IPS-18a (cell line): ENCODE measurements around the gene UBE2J2.

Source experiments
- H3K27ac ChIP-seq: one replicate; pipeline ENCODE4 v1.5.1; 2013; ENCODE audit warnings: low read length
- H3K27me3 ChIP-seq: one replicate; pipeline ENCODE4 v1.6.1; 2013; ENCODE audit warnings: mild to moderate bottlenecking, low read length; ENCODE audit not compliant: control insufficient read depth, insufficient read depth
- H3K36me3 ChIP-seq: one replicate; pipeline ENCODE4 v1.6.1; 2013; ENCODE audit warnings: low read depth, low read length; ENCODE audit not compliant: control insufficient read depth
- H3K4me1 ChIP-seq: one replicate; pipeline ENCODE4 v1.6.1; 2013; ENCODE audit warnings: low read depth, low read length; ENCODE audit not compliant: control insufficient read depth
- H3K4me3 ChIP-seq: one replicate; pipeline ENCODE4 v1.5.1; 2013; ENCODE audit warnings: low read length
- H3K9ac ChIP-seq: one replicate; pipeline ENCODE4 v1.6.1; 2013; ENCODE audit warnings: mild to moderate bottlenecking, low read length, moderate library complexity
- H3K9me3 ChIP-seq: one replicate; pipeline ENCODE4 v1.6.1; 2013; ENCODE audit warnings: low read depth, low read length; ENCODE audit not compliant: control insufficient read depth

UBE2J2 gene

DNA sequence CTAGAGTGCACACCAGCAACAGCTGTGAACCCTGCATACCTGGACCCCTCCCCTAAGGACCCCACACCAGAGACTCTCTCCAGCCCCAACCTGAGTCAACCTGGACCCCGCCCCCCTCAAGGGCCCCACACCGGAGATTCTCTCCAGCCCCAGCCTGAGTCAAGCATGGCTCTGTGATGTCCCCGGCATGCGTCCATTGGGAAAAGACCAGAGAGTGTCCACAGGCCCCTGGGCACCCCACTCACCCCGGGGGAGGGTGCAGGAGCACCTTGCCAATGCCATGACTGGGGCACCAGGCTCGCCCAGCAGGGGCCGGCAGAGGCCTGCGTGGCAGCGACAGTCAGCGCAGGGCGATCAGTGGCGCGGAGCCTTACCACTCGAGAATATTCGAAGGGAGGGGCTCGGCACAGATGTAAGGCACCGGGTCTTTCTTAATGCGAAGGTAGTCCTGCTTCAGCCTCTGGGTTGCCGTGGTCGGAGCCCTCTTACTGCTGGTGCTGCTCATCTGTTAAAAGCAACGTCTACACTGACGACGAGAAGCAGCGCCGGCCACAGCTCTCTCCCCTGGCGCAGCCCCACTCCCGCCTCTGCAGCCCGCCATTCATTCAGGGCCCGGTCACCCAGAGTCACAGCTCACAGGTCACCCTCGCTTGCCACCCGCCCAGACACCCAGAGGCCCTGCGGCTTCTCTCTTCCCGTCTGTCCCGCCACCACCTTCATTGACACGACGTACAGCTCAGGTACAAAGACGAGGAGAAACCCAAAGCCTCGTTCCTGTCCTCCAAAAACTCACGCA is 6.0 kb downstream of the UBE2J2 start:
- Histone ChIP-seq H3K4me3 (no peak overlapping the region), H3K27ac (no peak overlapping the region), H3K36me3 (peaks cover 37% of the 10 kb centered on the region), H3K9me3 (no peaks in the 10 kb centered on the region), H3K27me3 (no peaks in the 10 kb centered on the region), H3K4me1 (no peaks in the 10 kb centered on the region), H3K9ac (no peak overlapping the region)

DNA sequence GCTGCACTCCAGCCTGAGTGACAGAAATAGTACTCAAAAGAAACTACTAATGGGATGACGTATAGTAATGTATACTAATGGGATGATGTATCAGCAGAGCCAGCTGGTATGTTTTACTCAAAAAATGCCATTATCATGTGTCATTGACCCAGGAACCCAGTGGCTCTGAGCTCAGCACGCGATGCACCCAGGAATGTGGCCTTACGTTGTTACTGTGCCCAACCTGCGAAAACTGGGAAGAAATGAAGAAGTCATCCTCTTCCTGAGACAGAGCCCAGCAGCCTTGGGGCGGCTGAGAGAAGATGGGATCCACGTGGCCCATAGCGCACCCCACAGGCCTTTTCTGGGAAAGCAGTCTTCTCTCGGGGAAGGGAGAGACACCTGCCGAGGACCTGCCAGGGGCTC is 8.8 kb downstream of the UBE2J2 start:
- Histone ChIP-seq H3K4me1 (no peaks in the 10 kb centered on the region), H3K36me3 (peaks cover 42% of the 10 kb centered on the region), H3K9me3 (no peaks in the 10 kb centered on the region), H3K4me3 (no peak overlapping the region), H3K27me3 (no peaks in the 10 kb centered on the region), H3K27ac (no peak overlapping the region), H3K9ac (no peak overlapping the region)

DNA sequence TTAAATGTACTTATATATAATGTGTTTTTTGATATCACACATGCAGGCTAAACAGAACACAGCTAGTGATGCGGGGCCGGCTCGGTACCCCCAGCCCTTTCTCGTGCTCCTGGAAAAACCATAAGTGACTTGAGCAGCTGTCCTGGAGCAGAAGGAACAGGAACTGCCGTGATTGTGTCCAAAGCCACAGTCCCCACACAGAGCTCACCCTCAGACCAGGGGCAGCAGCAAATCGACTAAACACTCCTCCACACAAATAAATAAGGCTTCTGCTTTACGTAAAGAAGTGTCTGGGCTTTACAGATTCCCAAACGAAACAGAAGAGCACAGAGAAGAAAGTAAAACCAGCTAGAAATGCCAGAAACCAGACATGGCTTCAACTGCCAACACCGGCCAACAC is 9.6 kb downstream of the UBE2J2 start:
- H3K4me3 ChIP-seq: no peak overlapping the region

DNA sequence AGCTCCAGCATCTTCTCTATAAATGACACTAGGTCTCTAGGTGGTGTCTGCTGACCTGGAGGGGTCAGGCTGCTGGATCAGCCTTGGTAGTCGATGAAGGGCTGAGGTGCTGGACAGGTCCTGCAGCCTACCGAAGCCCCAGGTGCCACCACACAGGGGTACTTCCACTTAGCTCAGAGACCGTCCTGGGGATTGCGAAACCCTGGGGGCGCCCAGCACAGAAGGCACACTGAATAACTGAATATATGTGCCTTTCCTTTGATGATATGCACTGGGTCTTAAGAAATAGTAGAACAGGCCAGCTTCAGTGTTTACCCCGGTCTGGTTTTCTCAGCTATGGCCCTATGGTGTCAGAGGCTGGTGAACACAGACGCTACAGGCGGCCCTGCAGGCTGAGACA is 10.9 kb downstream of the UBE2J2 start:
- H3K27me3 ChIP-seq: no peaks in the 10 kb centered on the region
- H3K27ac ChIP-seq: no peak overlapping the region
- peaks cover 2% of the 10 kb centered on the region for H3K4me1 ChIP-seq
- H3K9ac ChIP-seq: no peak overlapping the region
- H3K36me3 ChIP-seq: peaks cover 45% of the 10 kb centered on the region
- no peaks in the 10 kb centered on the region for H3K9me3 ChIP-seq
- H3K4me3 ChIP-seq: no peak overlapping the region

More for the DNA sequence above, 9.6 kb downstream of the UBE2J2 start:
- no peaks in the 10 kb centered on the region for H3K4me1 ChIP-seq
- no peaks in the 10 kb centered on the region for H3K9me3 ChIP-seq
- peaks cover 44% of the 10 kb centered on the region for H3K36me3 ChIP-seq
- no peak overlapping the region for H3K9ac ChIP-seq
- H3K27me3 ChIP-seq: no peaks in the 10 kb centered on the region
- H3K27ac ChIP-seq: no peak overlapping the region

DNA sequence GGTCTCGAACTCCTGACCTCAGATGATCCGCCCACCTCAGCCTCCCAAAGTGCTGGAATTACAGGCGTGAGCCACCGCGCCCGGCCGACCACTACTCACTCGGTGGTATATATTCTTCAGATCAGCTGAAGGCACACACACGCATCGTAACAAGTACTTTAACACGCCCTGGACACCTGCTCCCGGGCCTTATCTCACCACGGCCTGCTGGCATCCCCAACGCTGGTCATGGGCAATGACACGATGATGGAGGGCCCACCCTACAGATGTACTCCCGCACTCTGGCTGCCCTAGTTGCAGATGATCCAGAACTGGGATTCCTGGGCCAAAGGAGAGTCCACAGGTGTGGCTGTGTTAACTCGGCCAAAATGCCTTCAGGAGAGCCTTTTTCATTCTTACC is 11.6 kb downstream of the UBE2J2 start:
- no peak overlapping the region for H3K4me3 ChIP-seq
- peaks cover 6% of the 10 kb centered on the region for H3K4me1 ChIP-seq
- peaks cover 39% of the 10 kb centered on the region for H3K36me3 ChIP-seq
- no peak overlapping the region for H3K27ac ChIP-seq
- no peaks in the 10 kb centered on the region for H3K27me3 ChIP-seq
- no peaks in the 10 kb centered on the region for H3K9me3 ChIP-seq
- H3K9ac ChIP-seq: no peak overlapping the region

DNA sequence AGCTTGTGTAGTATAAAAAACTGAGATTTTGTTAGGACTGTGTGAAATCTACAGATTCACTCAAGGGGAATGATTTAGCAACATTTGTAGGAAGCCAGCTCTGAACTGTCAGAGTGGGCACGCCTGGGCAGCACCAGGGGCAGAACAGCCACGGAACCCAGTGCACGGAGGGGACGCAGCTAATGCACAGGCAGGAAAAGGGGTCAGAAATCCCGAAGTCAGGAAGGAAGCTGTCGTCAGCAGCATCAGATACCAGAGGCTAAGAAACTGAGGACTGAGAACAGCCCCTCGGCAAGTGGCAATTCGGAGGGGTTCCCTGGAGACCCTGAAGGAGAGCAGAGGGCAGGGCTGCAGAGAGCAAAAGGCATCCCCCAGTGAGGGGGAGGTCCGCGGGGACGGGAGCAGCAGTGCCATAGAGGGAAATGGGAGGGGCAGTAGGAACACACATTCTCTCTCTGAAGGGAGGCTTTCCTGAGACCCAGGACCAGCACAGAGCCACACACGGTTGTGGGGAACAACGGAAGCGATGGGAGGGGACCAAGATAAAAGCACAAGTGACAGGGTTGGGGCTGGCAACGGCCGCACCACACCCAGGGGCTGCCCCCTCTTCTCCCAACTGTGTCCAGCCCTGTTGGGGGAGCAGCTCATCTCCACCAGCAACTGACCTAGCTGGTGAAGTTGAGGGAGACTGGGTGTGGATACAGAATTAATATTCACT is 12.7 kb downstream of the UBE2J2 start:
- Histone ChIP-seq H3K27ac (no peak overlapping the region), H3K36me3 (peaks cover 40% of the 10 kb centered on the region), H3K4me1 (peaks cover 6% of the 10 kb centered on the region), H3K27me3 (no peaks in the 10 kb centered on the region), H3K9ac (no peak overlapping the region), H3K9me3 (no peaks in the 10 kb centered on the region), H3K4me3 (no peak overlapping the region)

DNA sequence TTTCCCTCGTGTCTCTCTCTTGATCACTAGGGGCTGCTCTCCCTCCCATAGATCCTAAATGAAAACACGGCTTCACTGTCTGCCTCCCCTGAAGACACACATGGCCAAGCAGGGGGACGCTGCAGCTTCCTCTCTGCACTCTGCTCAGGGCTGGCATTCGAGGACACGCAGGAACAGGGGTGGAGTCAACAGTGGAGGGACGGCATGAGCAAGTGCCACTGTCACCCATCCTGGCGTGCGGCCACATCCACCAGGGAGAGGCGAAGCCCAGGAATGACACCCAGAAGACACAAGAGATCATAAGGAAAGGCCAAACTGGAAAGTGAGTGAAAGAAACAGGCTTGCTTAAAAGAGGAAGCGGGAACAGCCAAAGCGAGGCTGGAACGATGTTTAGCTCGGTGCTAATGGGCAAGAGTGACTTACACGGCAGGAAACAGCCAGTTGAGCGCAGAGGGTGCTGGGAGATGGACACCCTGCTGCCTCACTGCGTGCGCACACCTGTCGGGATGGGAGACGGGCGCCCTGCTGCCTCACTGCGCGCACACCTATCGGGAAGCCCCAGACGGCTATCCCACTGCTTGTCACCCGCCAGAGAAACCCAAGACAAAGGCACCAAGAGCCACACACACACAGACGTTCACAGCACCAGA is 13.6 kb downstream of the UBE2J2 start:
- H3K9me3 ChIP-seq: no peaks in the 10 kb centered on the region
- H3K27ac ChIP-seq: no peak overlapping the region
- H3K9ac ChIP-seq: no peak overlapping the region
- H3K36me3 ChIP-seq: peaks cover 36% of the 10 kb centered on the region
- H3K4me1 ChIP-seq: peaks cover 6% of the 10 kb centered on the region
- H3K4me3 ChIP-seq: no peak overlapping the region
- no peaks in the 10 kb centered on the region for H3K27me3 ChIP-seq

DNA sequence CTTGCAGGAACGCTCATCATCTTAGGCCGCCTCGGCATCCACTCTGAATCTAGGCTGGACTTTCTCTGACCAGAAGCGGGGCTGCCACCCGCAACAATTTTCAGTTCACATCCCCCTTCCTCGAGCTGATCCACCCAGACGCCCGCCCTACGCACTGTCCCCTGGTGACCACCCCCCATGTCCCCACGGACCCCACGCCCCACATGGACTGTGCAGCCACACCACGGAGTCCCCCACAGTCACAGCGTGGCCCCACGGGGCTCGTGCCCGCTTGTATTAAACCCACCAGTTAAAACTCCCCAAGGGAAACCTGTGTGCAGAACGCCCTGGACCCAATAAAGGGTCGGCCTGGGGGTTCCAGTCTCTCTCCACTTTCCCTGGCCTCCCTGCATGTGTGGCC is 14.1 kb downstream of the UBE2J2 start:
- Histone ChIP-seq H3K4me1 (peaks cover 6% of the 10 kb centered on the region), H3K9me3 (no peaks in the 10 kb centered on the region), H3K36me3 (peaks cover 36% of the 10 kb centered on the region), H3K4me3 (no peak overlapping the region), H3K9ac (no peak overlapping the region), H3K27ac (no peak overlapping the region), H3K27me3 (no peaks in the 10 kb centered on the region)

DNA sequence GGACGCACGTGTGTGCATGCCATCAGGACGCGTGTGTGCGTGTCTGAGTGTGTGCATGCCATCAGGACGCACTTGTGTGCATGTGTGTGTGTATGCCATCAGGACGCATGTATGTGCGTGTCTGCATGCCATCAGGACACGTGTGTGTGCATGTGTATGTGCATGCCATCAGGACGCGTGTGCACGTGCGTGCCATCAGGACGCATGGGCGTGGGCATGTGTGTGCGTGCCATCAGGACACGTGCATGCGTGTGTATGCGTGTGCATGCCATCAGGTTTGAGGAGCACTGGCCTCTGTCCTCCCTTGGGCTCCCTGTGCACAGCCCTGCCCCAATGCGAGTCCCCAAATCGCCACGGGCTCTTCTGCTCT is 14.6 kb downstream of the UBE2J2 start:
- Histone ChIP-seq H3K4me1 (peaks cover 6% of the 10 kb centered on the region), H3K4me3 (no peak overlapping the region), H3K9me3 (no peaks in the 10 kb centered on the region), H3K36me3 (peaks cover 36% of the 10 kb centered on the region), H3K9ac (no peak overlapping the region), H3K27ac (no peak overlapping the region), H3K27me3 (no peaks in the 10 kb centered on the region)

DNA sequence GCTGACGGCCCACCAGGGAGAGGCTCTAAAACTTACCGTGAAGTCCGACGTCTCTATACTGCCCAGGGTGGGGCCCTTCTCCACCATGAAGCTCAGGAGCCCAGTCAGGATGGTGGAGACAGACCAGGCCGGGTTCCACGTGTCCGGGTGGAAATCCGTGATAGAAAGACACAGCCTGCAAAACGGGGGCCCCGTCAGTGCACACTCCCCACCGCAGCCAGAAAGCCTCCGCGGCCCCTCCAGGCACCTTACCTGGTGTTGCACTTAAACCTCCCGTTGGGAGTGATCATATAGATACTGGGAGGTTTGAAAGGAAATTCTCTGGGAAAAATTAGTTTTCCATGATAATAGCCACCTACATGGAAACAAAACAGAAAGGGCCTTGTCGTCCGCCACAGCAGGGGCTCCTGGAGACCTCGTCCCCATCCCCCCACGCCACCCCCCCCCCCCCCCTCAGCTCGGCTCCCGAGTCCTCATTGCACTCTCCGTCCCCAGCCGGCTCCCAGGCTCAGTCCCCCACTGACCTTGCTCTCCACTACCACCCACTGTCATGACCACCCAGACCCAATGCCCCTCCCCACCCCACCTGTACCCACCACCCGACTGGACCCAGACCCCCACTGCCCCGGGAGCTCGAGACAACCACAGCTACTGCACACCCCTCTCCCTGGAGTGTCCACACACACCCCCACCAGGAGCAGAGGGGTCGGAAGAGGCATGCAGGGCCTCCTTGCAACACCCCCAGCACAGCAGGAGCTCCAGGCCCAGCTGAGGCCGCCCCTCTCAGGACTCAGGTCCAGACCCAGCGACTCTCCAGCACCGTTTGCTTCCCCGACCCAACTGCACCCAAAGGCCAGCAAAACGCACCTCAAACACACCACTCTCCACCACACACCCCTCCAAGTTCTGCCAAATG is 16.4 kb downstream of the UBE2J2 start:
- Histone ChIP-seq H3K36me3 (peaks cover 22% of the 10 kb centered on the region), H3K4me1 (peaks cover 6% of the 10 kb centered on the region), H3K27me3 (no peaks in the 10 kb centered on the region), H3K27ac (no peak overlapping the region), H3K9ac (no peak overlapping the region), H3K4me3 (no peak overlapping the region), H3K9me3 (no peaks in the 10 kb centered on the region)

DNA sequence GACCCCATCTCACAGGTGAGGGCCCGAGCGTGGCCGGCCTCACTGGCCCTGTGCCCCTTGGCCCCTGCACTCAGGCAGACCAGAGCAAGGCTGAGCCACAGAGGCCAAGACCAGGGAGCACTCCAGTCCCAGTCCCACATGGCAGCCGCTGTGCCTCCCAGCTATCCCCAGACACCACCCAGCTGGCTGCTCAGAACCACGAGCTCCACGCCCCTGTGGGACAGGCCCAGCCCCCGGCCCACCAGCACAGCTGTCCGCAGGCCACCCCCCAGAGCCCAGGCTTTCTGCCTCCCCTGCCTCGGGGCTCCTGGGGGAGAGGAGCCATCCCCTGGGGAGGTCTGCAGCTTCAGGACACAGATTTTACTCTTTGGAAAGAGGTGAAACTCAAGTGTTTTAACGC is 18.0 kb downstream of the UBE2J2 start:
- peaks cover 19% of the 10 kb centered on the region for H3K36me3 ChIP-seq

More for the DNA sequence above, 18.0 kb downstream of the UBE2J2 start:
- H3K27ac ChIP-seq: no peak overlapping the region
- H3K27me3 ChIP-seq: no peaks in the 10 kb centered on the region
- no peak overlapping the region for H3K9ac ChIP-seq
- H3K4me1 ChIP-seq: peaks cover 6% of the 10 kb centered on the region
- H3K4me3 ChIP-seq: no peak overlapping the region
- H3K9me3 ChIP-seq: no peaks in the 10 kb centered on the region
